Suprapubic skin (tissue), 4 donors: ENCODE results near the gene HELZ. TPM values are rescaled to one million over a fixed set of nuclear protein-coding genes. Genes with fewer than 3 reads are reported as not detected.

ENCODE experiments used
- DNase-seq, 2 donors: peaks; one replicate each; pipeline ENCODE4 v3.0.0-alpha.2; 2019; ENCODE audit warnings: low spot score in 2 of 2
- H3K27ac ChIP-seq: fragments of 200-600 bp; sonication (generic); one replicate; pipeline ENCODE4 v1.5.1; 2019
- H3K27me3 ChIP-seq: fragments of 200-600 bp; sonication (generic); one replicate; pipeline ENCODE4 v1.5.1; 2019
- H3K36me3 ChIP-seq: fragments of 200-600 bp; sonication (generic); one replicate; pipeline ENCODE4 v1.5.1; 2019
- H3K4me1 ChIP-seq: fragments of 200-600 bp; sonication (generic); one replicate; pipeline ENCODE4 v1.5.1; 2019
- H3K4me3 ChIP-seq: fragments of 200-600 bp; sonication (generic); one replicate; pipeline ENCODE4 v1.5.1; 2019; ENCODE audit warnings: mild to moderate bottlenecking
- H3K9me3 ChIP-seq: fragments of 200-600 bp; sonication (generic); one replicate; pipeline ENCODE4 v1.5.1; 2019
- CTCF ChIP-seq, 2 donors: fragments of 200-600 bp in 1 of 2; fragments of 450-650 bp in 1 of 2; sonication (generic) in 1 of 2; IDR thresholded peaks; one replicate each; pipeline ENCODE4 v1.5.1; 2016 to 2019; ENCODE audit warnings: antibody characterized with exemption in 2 of 2, mild to moderate bottlenecking in 1 of 2, moderate library complexity in 1 of 2
- EP300 ChIP-seq: sonication (generic); formaldehyde crosslinking; IDR thresholded peaks from one replicate; pipeline ENCODE4 v1.6.1; 2017; ENCODE audit warnings: antibody characterized with exemption
- POLR2A ChIP-seq, 2 donors: fragments of 450-650 bp; IDR thresholded peaks; one replicate each; pipeline ENCODE4 v1.6.1; 2017; ENCODE audit warnings: antibody characterized with exemption in 2 of 2, mild to moderate bottlenecking in 2 of 2, moderate library complexity in 2 of 2
- POLR2AphosphoS5 ChIP-seq, 3 donors: sonication (generic); formaldehyde crosslinking; IDR thresholded peaks; one replicate each; pipeline ENCODE4 v1.6.1; 2017; ENCODE audit warnings: antibody characterized with exemption in 3 of 3
- WGBS: methylation state at CpG from one replicate; pipeline ENCODE4 v1.1.5; 2018; 5-methylcytosine and 5-hydroxymethylcytosine counted together
- total RNA-seq, 4 donors: library from RNA; depleted of rRNA; stranded (reverse); fragments of >200 nt; gene quantifications; one replicate each; pipeline ENCODE4 v1.1.0, GENCODE V29; 2016

HELZ gene
- total RNA-seq, 4 donors from 2014 or later: 30.9 to 88.5 (median 36.7) TPM

GRCh38 chr17:67180275-67180674 lies 64.7 kb downstream of the HELZ start:
- peaks cover 17% of the 10 kb centered on the region for H3K36me3 ChIP-seq
- WGBS: 84% methylated on average over 5 of the region's 5 CpGs

GRCh38 chr17:67178555-67178954 lies 66.4 kb downstream of the HELZ start:
- TF ChIP-seq POLR2AphosphoS5 (IDR thresholded peaks at IDR 0.05) (no peak), POLR2A (IDR thresholded peaks at IDR 0.05) (no peak), EP300 (no peak), CTCF (IDR thresholded peaks at IDR 0.05) (no peak)
- 91% methylated on average over 4 of the region's 4 CpGs for WGBS

More at GRCh38 chr17:67180275-67180674, 64.7 kb downstream of the HELZ start:
- H3K9me3 ChIP-seq: no peaks in the 10 kb centered on the region
- H3K27ac ChIP-seq: no peak overlapping the region
- H3K4me3 ChIP-seq: no peak overlapping the region
- no peaks in the 10 kb centered on the region for H3K4me1 ChIP-seq
- H3K27me3 ChIP-seq: no peaks in the 10 kb centered on the region
- TF ChIP-seq CTCF (IDR thresholded peaks at IDR 0.05) (no peak), POLR2A (IDR thresholded peaks at IDR 0.05) (no peak), POLR2AphosphoS5 (IDR thresholded peaks at IDR 0.05) (no peak), EP300 (no peak)
- DNase-seq: no peak

GRCh38 chr17:67177732-67178131 lies 67.3 kb downstream of the HELZ start:
- Histone ChIP-seq H3K27ac (no peak overlapping the region), H3K9me3 (no peaks in the 10 kb centered on the region), H3K4me1 (no peaks in the 10 kb centered on the region), H3K4me3 (no peak overlapping the region), H3K27me3 (no peaks in the 10 kb centered on the region), H3K36me3 (peaks cover 13% of the 10 kb centered on the region)
- no peak for DNase-seq
- no peak for TF ChIP-seq EP300
- no peak for TF ChIP-seq POLR2A (IDR thresholded peaks at IDR 0.05)
- no peak for TF ChIP-seq CTCF (IDR thresholded peaks at IDR 0.05)
- no peak for TF ChIP-seq POLR2AphosphoS5 (IDR thresholded peaks at IDR 0.05)

More at GRCh38 chr17:67178555-67178954, 66.4 kb downstream of the HELZ start:
- no peaks in the 10 kb centered on the region for H3K27me3 ChIP-seq
- no peak overlapping the region for H3K27ac ChIP-seq
- no peaks in the 10 kb centered on the region for H3K9me3 ChIP-seq
- H3K4me3 ChIP-seq: no peak overlapping the region
- no peaks in the 10 kb centered on the region for H3K4me1 ChIP-seq
- H3K36me3 ChIP-seq: peaks cover 13% of the 10 kb centered on the region
- no peak for DNase-seq

- 94% methylated on average over 5 of the region's 5 CpGs for WGBS
- peaks cover 15% of the 10 kb centered on the region for H3K36me3 ChIP-seq
- no peaks in the 10 kb centered on the region for H3K27me3 ChIP-seq
- no peaks in the 10 kb centered on the region for H3K9me3 ChIP-seq
- no peak overlapping the region for H3K4me3 ChIP-seq
- no peaks in the 10 kb centered on the region for H3K4me1 ChIP-seq
- H3K27ac ChIP-seq: no peak overlapping the region
- TF ChIP-seq CTCF (IDR thresholded peaks at IDR 0.05) (no peak), POLR2A (IDR thresholded peaks at IDR 0.05) (no peak), POLR2AphosphoS5 (IDR thresholded peaks at IDR 0.05) (no peak), EP300 (no peak)
- no peak for DNase-seq
Measured at GRCh38 chr17:67174190-67174589, 70.8 kb downstream of the HELZ start.

- H3K36me3 ChIP-seq: peaks cover 27% of the 10 kb centered on the region
- TF ChIP-seq CTCF (IDR thresholded peaks at IDR 0.05) (no peak), POLR2AphosphoS5 (IDR thresholded peaks at IDR 0.05) (no peak), EP300 (no peak), POLR2A (IDR thresholded peaks at IDR 0.05) (no peak)
- no peak overlapping the region for H3K27ac ChIP-seq
- no peak overlapping the region for H3K4me3 ChIP-seq
- 94% methylated on average over 4 of the region's 4 CpGs for WGBS
- no peaks in the 10 kb centered on the region for H3K27me3 ChIP-seq
- DNase-seq: no peak
- no peaks in the 10 kb centered on the region for H3K4me1 ChIP-seq
- no peaks in the 10 kb centered on the region for H3K9me3 ChIP-seq
Measured at GRCh38 chr17:67171560-67171959, 73.4 kb downstream of the HELZ start.
